ENCODE measurements around the gene SSX2IP.

DNA sequence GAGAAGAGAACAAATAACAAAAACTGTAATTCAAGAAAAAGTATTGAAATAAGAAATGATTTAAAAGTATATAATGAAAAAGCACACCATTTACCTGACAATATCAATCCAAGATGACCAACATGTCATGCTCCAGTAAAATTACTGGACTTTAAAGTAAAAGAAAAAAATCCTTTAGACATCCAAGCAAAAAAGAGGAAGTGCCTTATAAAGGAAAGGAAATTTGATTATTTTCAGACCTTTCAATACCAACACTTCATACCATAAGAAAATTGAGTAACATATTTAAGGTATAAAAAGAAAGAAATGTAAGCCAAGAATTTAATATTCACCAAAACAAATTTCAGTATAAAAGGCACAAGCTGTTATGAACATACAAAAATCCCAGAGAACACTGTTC is 46.2 kb upstream of the SSX2IP start:
- TF ChIP-seq, protein P1, sequence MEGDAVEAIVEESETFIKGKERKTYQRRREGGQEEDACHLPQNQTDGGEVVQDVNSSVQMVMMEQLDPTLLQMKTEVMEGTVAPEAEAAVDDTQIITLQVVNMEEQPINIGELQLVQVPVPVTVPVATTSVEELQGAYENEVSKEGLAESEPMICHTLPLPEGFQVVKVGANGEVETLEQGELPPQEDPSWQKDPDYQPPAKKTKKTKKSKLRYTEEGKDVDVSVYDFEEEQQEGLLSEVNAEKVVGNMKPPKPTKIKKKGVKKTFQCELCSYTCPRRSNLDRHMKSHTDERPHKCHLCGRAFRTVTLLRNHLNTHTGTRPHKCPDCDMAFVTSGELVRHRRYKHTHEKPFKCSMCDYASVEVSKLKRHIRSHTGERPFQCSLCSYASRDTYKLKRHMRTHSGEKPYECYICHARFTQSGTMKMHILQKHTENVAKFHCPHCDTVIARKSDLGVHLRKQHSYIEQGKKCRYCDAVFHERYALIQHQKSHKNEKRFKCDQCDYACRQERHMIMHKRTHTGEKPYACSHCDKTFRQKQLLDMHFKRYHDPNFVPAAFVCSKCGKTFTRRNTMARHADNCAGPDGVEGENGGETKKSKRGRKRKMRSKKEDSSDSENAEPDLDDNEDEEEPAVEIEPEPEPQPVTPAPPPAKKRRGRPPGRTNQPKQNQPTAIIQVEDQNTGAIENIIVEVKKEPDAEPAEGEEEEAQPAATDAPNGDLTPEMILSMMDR (IDR thresholded peaks at IDR 0.05 in 8 of 11, conservative IDR thresholded peaks at IDR 0.05 in 3 of 11), result no peak
- TF ChIP-seq POLR2A (IDR thresholded peaks at IDR 0.05), result no peak
